NCI-H524 treated with DMSO at 0.1 percent for 48 hours (cell line): Measurements from ENCODE around the gene EFCAB11.

Experiments
- DNase-seq: peaks from one replicate; lab custom pipeline; 2025; lab: John Stamatoyannopoulos, UW

The EFCAB11 gene

GRCh38 chr14:89956661-89957009 lies 2.1 kb upstream of the EFCAB11 start:
- no peak for DNase-seq

- DNase-seq: peak; percentile 94
Observed at GRCh38 chr14:89955745-89956660, 1.5 kb upstream of the EFCAB11 start, which contains the start of gene TDP1. TDP1 (plus strand) TSS chr14:89955927; CDS start chr14:89963115, 7,188 bp downstream.

- no peak for DNase-seq
Observed at GRCh38 chr14:89955022-89955744, 653 bp upstream of the EFCAB11 start.

- no peak for DNase-seq
Observed at GRCh38 chr14:89953602-89954001, 928 bp downstream of the EFCAB11 start.

- peak; percentile 93 for DNase-seq
Observed at GRCh38 chr14:89952576-89952975, 2.0 kb downstream of the EFCAB11 start.

- no peak for DNase-seq
Observed at GRCh38 chr14:89947344-89947743, 7.2 kb downstream of the EFCAB11 start.

- no peak for DNase-seq
Observed at GRCh38 chr14:89941830-89942377, 12.6 kb downstream of the EFCAB11 start.

- peak; percentile 27 for DNase-seq
Observed at GRCh38 chr14:89936654-89937185, 17.8 kb downstream of the EFCAB11 start.

GRCh38 chr14:89933002-89933401 lies 21.5 kb downstream of the EFCAB11 start:
- no peak for DNase-seq

GRCh38 chr14:89927186-89927865 lies 27.2 kb downstream of the EFCAB11 start:
- DNase-seq: no peak

- no peak for DNase-seq
Observed at GRCh38 chr14:89926694-89927093, 27.8 kb downstream of the EFCAB11 start.

GRCh38 chr14:89924268-89924667 lies 30.3 kb downstream of the EFCAB11 start:
- DNase-seq: no peak

GRCh38 chr14:89922031-89922907 lies 32.3 kb downstream of the EFCAB11 start:
- no peak for DNase-seq

- DNase-seq: no peak
Observed at GRCh38 chr14:89921346-89921745, 33.2 kb downstream of the EFCAB11 start.

- no peak for DNase-seq
Observed at GRCh38 chr14:89920056-89920455, 34.5 kb downstream of the EFCAB11 start.

- no peak for DNase-seq
Observed at GRCh38 chr14:89918721-89919120, 35.8 kb downstream of the EFCAB11 start.

GRCh38 chr14:89915114-89915878 lies 39.2 kb downstream of the EFCAB11 start:
- peak; percentile 46 for DNase-seq

- no peak for DNase-seq
Observed at GRCh38 chr14:89912667-89913211, 41.8 kb downstream of the EFCAB11 start.

- DNase-seq: no peak
Observed at GRCh38 chr14:89912221-89912620, 42.3 kb downstream of the EFCAB11 start.
